ENCODE data around the gene PLA2G15. TPM values are rescaled to one million over a fixed set of nuclear protein-coding genes. Genes with fewer than 3 reads are reported as not detected.

Gene PLA2G15, protein sequence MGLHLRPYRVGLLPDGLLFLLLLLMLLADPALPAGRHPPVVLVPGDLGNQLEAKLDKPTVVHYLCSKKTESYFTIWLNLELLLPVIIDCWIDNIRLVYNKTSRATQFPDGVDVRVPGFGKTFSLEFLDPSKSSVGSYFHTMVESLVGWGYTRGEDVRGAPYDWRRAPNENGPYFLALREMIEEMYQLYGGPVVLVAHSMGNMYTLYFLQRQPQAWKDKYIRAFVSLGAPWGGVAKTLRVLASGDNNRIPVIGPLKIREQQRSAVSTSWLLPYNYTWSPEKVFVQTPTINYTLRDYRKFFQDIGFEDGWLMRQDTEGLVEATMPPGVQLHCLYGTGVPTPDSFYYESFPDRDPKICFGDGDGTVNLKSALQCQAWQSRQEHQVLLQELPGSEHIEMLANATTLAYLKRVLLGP
- 22.0 and 23.9 TPM in 2 replicates for polyA plus RNA-seq (2012; rRNA removed)
- 9.9 and 15.9 TPM in 2 replicates for polyA plus RNA-seq (2012; cell fraction: cytosol; rRNA removed)
- 26.9 and 27.4 TPM in 2 replicates for polyA plus RNA-seq (2012; cell fraction: nucleus; rRNA removed)

- TF ChIP-seq ELF1 (IDR thresholded peaks at IDR 0.05) (peak; percentile 85), YY1 (IDR thresholded peaks at IDR 0.05; ENCODE audit: low read depth) (no peak), TCF12 (IDR thresholded peaks at IDR 0.05) (no peak), IRF3 (IDR thresholded peaks at IDR 0.05; ENCODE audit: low read depth, low read length) (peak; percentile 33; the same call in 1 of the 2 replicates), FOXM1 (IDR thresholded peaks at IDR 0.05; ENCODE audit: low read depth) (no peak), CHD2 (IDR thresholded peaks at IDR 0.05; ENCODE audit: low read length, partially characterized antibody) (peak; percentile 82), RFX5 (IDR thresholded peaks at IDR 0.05; ENCODE audit: low read length) (peak; percentile 56; the same call in 1 of the 2 replicates), TAF1 (IDR thresholded peaks at IDR 0.05; ENCODE audit: borderline replicate concordance, low read depth, low read length) (peak; percentile 13; the same call in 1 of the 2 replicates), SIN3A (IDR thresholded peaks at IDR 0.05; ENCODE audit: borderline replicate concordance, low read depth, low read length) (peak; percentile 78; the same call in 1 of the 2 replicates), POLR2AphosphoS5 (IDR thresholded peaks at IDR 0.05; ENCODE audit: low read depth, low read length) (peak; percentile 41; the same call in 1 of the 2 replicates), GATA2 (CRISPR knock-in tag; IDR thresholded peaks at IDR 0.05) (no peak; the same call in 1 of the 2 replicates)
- TF ChIP-seq, protein P1, sequence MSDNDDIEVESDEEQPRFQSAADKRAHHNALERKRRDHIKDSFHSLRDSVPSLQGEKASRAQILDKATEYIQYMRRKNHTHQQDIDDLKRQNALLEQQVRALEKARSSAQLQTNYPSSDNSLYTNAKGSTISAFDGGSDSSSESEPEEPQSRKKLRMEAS (IDR thresholded peaks at IDR 0.05; ENCODE audit: low read depth) = peak; percentile 69
- ChIA-PET CTCF (interaction anchor here (0.8 to 3.4 kb wide), 5 partner anchors 15 to 599 kb away, joined by 3 to 22 read pairs (median 3); partner anchors contain the start of gene SLC7A6), POLR2A (interaction anchor here (0.8 kb wide), 2 partner anchors 14 to 19 kb away, joined by 3 read pairs; partner anchors contain the start of gene SLC7A6)
- H3F3A ChIP-seq (replicated peaks; ENCODE audit: insufficient read depth) = no peaks in the 10 kb centered on the region
- H3K9me2 ChIP-seq = no peaks in the 10 kb centered on the region
- H3K9me3 ChIP-seq = no peaks in the 10 kb centered on the region
- H3K9ac ChIP-seq = peak within 1 kb of the TSS; percentile 66
- peak; percentile 100 for DNase-seq
- no peaks in the 10 kb centered on the region for H3K27me3 ChIP-seq (ENCODE audit: insufficient read depth)
- H3K27ac ChIP-seq (ENCODE audit: low read depth in 2 of 2, low read length in 1 of 2) = peak within 1 kb of the TSS in 1 of 2 experiments; percentile 24; a peak in 1 of 4 replicates
- peaks cover 7 to 15% of the 10 kb centered on the region in 2 experiments; a peak in 2 of 4 replicates for H3K4me1 ChIP-seq (ENCODE audit: control insufficient read depth in 1 of 2, insufficient read depth in 2 of 2, low read depth in 1 of 2, low read length in 1 of 2)
- H3K4me3 ChIP-seq (ENCODE audit: low read depth in 2 of 2, low read length in 1 of 2) = peak within 1 kb of the TSS; percentile 88 to 92
- WGBS (ENCODE audit: low lambda C conversion rate) = 1% methylated on average over 30 of the region's 75 CpGs
- H2AFZ ChIP-seq (ENCODE audit: low read depth) = peak within 1 kb of the TSS; percentile 71
- H3K4me2 ChIP-seq = peak within 1 kb of the TSS; percentile 92
- H3K36me3 ChIP-seq (replicated peaks in 1 of 2; ENCODE audit: control insufficient read depth in 1 of 2, insufficient read depth in 2 of 2, low read length in 1 of 2) = no peaks in the 10 kb centered on the region
- no peaks in the 10 kb centered on the region for H4K20me1 ChIP-seq (ENCODE audit: insufficient read depth)
- H3K79me2 ChIP-seq (ENCODE audit: insufficient read depth) = peaks cover 13% of the 10 kb centered on the region
Observed at GRCh38 chr16:68244903-68245853, at the start of gene PLA2G15. TSS of gene PLA2G15 (plus strand) at chr16:68245373. CDS start at chr16:68245427, 54 bp downstream.
